ENCODE measurements around the gene BICD1.

Gene BICD1

DNA sequence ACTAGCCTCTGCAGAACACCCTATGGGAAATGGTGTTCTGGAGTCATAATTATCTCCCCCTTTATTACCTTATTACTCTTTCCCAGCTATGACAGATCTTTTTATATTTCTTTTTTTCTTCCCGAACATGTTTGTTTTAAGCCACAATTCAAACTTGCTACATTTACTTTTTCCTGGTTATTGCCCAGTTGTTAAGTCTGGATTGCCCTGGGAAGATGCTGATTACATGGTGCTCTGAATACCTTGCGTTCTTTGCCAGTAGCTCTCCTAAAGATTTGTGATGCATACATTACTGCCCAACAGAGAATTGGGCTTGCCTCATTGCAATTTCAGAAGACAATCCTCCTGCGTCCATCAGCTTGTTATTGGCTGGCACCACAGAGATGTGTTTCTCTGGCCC is 174.5 kb downstream of the BICD1 start:
- no peak for DNase-seq (ENCODE audit: low read depth)

GRCh38 chr12:32284561-32284960 is 177.9 kb downstream of the BICD1 start:
- no peak for DNase-seq (ENCODE audit: low read depth)

DNA sequence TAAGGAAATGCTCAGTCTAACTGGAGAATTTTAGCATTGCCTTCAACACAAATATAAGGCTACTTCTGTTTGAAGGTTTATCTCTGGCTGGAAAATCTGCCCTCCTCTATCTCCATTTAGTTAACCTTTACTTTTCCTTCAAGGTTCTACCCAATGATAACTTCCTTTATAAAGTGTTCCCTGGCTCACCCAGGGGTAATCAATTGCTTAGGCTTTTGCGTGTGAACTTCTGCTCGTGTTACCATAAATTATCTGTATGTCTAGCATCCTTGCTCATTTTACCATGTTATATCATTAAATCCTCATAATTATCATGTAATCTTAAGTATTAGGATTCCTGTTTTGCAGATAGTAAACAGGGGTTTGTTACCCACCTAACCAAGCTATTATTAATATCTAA is 178.4 kb downstream of the BICD1 start:
- no peak for DNase-seq (ENCODE audit: low read depth)

- no peak for DNase-seq (ENCODE audit: low read depth)
These were observed 178.8 kb downstream of the BICD1 start for GRCh38 chr12:32285489-32285888.

GRCh38 chr12:32290411-32290810 is 183.8 kb downstream of the BICD1 start:
- DNase-seq (ENCODE audit: low read depth), result no peak

DNA sequence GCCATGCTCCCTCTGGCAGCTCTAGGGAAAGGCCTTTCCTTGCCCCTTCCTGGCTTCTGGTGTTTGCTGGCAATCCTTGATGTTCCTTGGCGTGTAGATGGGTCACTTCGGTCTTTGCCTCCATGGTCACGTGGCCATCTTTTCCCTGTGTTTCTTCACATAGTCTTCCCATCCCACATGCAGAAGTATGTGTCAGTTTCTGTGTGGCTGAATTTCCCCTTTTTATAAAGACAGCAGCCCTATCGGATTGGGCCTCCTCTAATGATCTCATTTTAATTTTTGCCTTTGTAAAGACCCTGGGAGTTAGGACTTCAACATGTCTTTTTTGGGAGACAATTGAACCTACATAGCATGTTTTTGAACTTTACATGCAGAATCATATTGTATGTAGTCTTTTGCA is 185.5 kb downstream of the BICD1 start:
- no peak for DNase-seq (ENCODE audit: low read depth)

DNA sequence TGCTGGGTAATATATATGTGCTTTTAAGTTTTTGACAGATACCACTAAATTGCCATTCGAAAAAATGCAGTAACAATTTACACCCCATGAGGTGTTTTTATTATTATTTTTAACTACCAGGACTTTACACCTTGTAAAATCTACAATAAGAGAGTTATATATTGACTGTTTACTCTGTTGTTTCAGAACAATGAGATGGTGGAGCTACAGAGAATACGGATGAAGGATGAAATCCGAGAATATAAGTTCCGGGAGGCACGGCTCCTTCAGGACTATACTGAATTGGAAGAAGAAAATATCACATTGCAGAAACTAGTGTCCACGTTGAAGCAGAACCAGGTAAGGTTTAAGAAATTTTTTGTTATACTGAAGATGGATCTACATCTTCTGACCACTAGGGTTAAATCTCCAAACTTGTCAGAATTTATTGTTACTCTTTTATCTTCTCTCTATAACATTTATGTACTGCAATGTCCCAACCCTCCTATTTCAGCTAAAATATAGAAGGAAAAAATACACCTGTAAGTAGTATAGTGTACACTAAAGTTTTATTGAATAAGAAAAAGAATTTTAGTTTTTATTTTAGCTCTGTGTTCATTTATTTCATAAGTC is 187.3 kb downstream of the BICD1 start:
- DNase-seq (ENCODE audit: low read depth), result no peak

DNA sequence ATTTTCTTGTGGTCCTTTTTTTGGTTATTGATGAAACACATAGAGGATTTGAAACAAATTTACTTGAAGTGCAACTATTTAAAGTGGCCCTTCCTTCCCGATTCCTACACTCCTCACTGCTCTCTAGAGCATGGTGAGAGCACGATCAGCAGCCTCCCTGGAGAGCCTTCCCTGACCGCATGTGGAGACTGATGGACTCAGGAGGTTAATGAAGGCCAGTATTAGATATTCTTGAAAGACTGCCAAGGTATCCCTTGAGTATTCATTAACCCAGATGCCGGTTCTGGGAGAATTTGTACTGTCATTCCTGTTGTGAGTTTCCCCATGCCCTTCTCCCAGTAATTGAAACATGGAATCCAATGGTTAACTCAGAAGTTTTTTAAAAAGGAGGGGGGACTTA is 189.9 kb downstream of the BICD1 start:
- no peak for DNase-seq (ENCODE audit: low read depth)

GRCh38 chr12:32298917-32299316 is 192.3 kb downstream of the BICD1 start:
- DNase-seq (ENCODE audit: low read depth), result no peak

DNA sequence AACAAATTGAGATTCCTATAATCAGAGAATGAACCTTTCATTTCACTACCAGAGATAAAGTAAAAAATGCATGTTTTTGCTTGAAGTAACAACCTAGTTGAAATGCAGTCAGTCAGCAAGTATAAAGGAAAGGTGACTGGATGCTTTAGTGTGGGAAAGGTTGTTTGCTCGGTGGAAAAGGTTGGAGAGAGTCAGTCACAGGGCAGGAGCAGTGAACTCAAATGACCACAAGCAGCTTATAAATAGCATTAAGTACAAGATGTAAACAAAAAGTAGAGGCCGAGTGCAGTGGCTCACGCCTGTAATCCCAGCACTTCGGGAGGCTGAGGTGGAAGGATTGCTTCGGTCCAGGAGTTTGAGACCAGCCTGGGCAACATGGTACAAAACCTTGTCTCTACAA is 194.6 kb downstream of the BICD1 start:
- DNase-seq (ENCODE audit: low read depth), result no peak

DNA sequence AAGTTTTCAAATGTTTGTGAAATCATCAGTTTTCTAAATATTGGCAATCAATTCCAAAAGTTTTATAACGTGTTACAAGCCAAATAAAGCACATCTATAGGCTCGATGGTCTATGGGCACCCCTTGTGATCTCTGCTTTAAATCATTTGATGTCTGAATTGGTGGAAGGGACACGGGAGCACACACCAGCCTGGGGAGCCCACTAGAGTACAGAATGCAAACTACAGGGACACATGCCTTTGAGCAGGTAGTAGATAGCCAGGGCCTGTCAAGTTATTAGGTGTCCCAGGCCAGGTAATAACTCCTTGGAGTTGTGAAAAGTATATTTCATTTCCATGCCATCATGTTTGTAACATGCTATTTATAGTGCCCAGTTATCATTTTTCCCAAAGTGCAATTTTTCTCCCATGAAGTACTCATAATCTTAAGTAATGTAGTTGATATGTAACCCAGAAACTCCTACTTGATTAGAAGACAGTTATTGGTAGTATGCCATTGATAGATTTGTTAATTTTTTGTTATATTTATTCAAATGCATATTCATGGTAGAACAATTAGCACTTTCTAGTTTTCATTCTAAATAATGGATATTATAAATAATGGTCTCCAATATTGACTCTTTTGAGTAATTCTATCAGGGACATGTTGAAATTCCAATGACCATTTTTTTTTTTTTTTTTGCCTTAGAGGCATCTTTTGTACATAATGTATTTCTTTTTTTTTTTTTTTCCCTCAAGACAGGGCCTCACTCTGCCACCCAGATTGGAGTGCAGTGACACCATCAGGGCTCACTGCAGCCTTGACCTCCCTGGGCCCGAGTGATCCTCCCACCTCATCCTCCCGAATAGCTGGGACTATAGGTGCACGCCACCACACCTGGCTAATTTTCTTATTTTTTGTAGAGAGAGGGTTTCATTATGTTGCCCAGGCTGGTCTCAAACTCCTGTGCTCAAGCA is 195.8 kb downstream of the BICD1 start:
- no peak for DNase-seq (ENCODE audit: low read depth)

- DNase-seq (ENCODE audit: low read depth), result no peak
These were observed 196.5 kb downstream of the BICD1 start for GRCh38 chr12:32303174-32303549.

GRCh38 chr12:32305163-32305562 is 198.5 kb downstream of the BICD1 start:
- DNase-seq (ENCODE audit: low read depth), result no peak

- no peak for DNase-seq (ENCODE audit: low read depth)
These were observed 200.7 kb downstream of the BICD1 start for GRCh38 chr12:32307326-32307725.

DNA sequence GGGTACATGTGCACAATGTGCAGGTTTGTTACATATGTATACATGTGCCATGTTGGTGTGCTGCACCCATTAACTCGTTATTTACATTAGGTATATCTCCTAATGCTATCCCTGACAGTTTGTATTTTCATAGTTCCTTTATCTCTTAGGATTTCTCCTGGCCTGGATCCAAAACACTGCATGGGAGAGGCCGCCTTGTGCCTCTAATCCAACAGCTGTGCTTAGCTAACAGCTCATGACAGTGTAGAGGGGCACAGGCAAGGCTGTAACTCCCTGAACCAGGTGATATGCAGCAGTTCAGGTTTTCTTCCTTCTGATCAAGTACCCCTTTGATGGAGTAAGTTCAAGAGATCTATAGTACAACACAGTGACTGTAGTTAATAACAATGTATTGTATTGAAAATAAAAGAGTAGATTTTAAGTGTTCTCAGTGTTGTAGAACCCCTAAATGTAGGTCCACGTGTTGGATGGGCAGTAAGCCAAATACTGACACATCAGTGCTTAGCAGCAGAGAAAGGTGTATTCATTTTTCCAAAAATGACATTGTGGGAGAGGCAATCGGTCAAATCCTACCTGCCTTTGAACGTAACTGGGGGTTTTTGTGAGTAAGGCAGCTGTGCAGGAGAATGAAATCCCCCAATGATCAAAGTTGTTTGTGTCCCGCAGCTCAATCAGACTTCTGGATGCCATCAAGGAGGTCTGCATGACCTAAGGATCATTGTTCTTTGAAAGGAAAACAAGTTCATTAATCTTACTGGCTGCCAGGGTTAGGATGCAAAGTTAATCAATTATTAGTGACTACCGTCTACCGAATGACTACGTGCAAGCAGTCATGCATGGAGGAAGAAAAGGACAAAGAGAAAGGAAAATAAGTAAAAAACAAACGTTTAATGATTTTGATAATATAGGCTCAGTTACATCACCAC is 203.4 kb downstream of the BICD1 start:
- DNase-seq (ENCODE audit: low read depth), result no peak

DNA sequence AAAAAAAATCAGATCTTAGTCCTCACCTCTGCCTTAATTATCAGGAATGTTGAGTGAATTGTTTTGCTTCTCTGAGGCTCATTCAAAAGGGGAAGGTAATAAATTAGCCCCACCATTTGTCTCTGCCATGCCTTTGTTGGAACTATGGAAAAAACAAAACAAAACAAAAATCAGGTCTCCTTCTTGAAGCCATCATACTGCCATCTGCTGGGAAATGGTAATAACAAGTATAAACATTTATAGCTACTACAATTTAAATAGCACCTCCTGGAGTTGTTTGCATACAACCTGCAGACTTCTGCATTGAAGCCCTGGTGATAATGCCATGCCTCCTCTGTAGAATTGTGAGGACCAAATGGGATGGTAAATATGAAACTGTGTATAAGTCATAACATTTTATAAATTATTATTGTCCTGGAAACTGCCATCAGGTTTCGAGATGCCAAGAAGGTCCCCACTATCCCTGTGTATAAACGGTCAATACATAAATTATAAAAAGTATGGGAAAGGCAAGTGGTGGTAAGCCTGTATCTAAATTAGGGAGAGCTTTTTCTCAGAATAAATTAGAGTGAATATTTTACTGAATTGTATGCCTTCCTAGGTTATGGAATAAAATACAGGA is 205.5 kb downstream of the BICD1 start:
- no peak for DNase-seq (ENCODE audit: low read depth)

GRCh38 chr12:32322354-32322753 is 215.7 kb downstream of the BICD1 start:
- DNase-seq (ENCODE audit: low read depth), result no peak

GRCh38 chr12:32331133-32331532 is 224.5 kb downstream of the BICD1 start:
- no peak for DNase-seq (ENCODE audit: low read depth)

DNA sequence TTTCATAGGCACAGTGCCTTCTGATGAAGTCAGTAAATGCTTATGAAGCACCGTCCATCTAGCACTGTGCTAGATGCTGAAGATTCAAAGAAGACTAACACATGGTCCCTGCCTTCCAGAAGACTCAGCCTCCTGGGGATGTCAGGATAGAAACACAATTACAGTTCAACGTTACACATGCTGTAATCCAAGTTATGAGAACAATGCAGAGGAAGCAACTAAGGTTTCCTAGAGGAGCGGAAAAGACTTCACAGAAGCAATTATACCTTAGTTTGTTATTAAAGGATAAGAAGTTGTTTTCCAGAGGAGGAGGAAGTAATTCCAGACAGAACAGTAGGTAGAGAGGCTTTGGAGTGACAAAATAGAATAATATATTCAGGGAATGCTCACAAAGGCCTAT is 225.8 kb downstream of the BICD1 start:
- DNase-seq (ENCODE audit: low read depth), result no peak

GRCh38 chr12:32334371-32334777 is 227.7 kb downstream of the BICD1 start:
- DNase-seq (ENCODE audit: low read depth), result no peak

- no peak for DNase-seq (ENCODE audit: low read depth)
These were observed 229.6 kb downstream of the BICD1 start for GRCh38 chr12:32336261-32336660.

- no peak for DNase-seq (ENCODE audit: low read depth)
These were observed 236.8 kb downstream of the BICD1 start for GRCh38 chr12:32343496-32343895.

Data from T follicular helper cell (primary cell).